Neutrophil (primary cell): Measurements from ENCODE around the gene BCAS4.

Experiments
- H3K27ac ChIP-seq: fragments of 200-600 bp; sonication (generic); 2 replicates; pipeline ENCODE4 v1.5.1; 2016; ENCODE audit warnings: mild to moderate bottlenecking, moderate library complexity
- H3K27me3 ChIP-seq: fragments of 200-600 bp; sonication (generic); 2 replicates; pipeline ENCODE4 v1.6.0; 2016; ENCODE audit warnings: mild to moderate bottlenecking
- H3K36me3 ChIP-seq: fragments of 200-600 bp; sonication (generic); 2 replicates; pipeline ENCODE4 v1.5.1; 2017
- H3K4me1 ChIP-seq, 2 experiments: fragments of 200-600 bp in 1 of 2; sonication (generic) in 1 of 2; 1 replicate in 1 of 2; 2 replicates in 1 of 2; pipeline versions ENCODE4 v1.5.1 to v1.6.1; 2013 to 2016; ENCODE audit warnings: low read depth in 1 of 2, low read length in 1 of 2, mild to moderate bottlenecking in 1 of 2, moderate library complexity in 1 of 2; ENCODE audit not compliant: control insufficient read depth in 1 of 2, insufficient read depth in 1 of 2
- H3K4me3 ChIP-seq, 2 experiments: fragments of 200-600 bp in 1 of 2; sonication (generic) in 1 of 2; 1 replicate in 1 of 2; 2 replicates in 1 of 2; pipeline ENCODE4 v1.5.1; 2013 to 2016; ENCODE audit warnings: low read depth in 1 of 2, low read length in 1 of 2, mild to moderate bottlenecking in 1 of 2, moderate library complexity in 1 of 2
- H3K9me3 ChIP-seq: fragments of 200-600 bp; sonication (generic); 2 replicates; pipeline ENCODE4 v1.5.1; 2016
- CTCF ChIP-seq: fragments of 200-600 bp; sonication (generic); IDR thresholded peaks from 2 replicates; pipeline ENCODE4 v1.5.1; 2016; ENCODE audit warnings: antibody characterized with exemption

Gene BCAS4

GRCh38 chr20:50857348-50857747, 62.5 kb downstream of the BCAS4 start:
- Histone ChIP-seq H3K4me3 (no peak overlapping the region), H3K27me3 (no peaks in the 10 kb centered on the region), H3K27ac (no peak overlapping the region), H3K4me1 (no peaks in the 10 kb centered on the region), H3K36me3 (no peaks in the 10 kb centered on the region), H3K9me3 (no peaks in the 10 kb centered on the region)
- TF ChIP-seq CTCF: no peak

DNA sequence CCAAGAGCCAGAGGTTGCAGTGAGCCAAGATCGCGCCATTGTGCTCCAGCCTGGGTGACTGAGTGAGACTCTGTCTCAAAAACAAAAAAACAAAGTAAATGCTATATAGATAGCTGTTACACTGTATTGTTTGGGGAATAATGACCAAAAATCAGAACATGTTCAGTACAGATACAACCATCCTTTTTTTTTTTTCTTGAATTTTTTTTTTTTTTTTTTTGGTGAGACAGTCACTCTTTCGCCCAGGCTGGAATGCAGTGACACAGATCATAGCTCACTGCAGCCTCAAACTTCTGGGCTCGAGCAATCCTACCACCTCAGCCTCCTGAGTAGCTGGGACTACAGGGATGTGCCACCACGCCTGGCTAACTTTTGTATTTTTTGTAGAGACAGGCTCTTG, 63.7 kb downstream of the BCAS4 start:
- Histone ChIP-seq H3K36me3 (no peaks in the 10 kb centered on the region), H3K27me3 (no peaks in the 10 kb centered on the region), H3K4me1 (no peaks in the 10 kb centered on the region), H3K9me3 (no peaks in the 10 kb centered on the region), H3K4me3 (no peak overlapping the region), H3K27ac (no peak overlapping the region)
- TF ChIP-seq CTCF: no peak

DNA sequence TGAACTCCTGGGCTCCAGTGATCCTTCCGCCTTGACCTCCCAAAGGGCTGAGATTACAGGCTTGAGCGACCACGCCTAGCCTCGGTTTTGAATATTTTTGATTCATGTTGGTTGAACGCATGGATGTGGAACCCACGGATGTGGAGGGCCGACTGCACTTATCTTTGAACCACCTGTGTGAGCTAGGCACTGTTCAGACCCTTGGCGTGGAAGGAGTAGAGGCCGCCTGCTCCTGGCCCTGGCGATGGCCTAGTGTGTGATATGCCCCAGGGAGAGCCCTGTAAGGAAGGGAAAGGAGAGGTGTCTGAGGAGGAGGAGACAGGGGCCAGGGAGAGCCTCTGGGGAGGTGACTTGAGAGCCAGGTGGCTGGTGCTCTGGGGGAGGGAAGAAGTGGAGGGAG, 64.3 kb downstream of the BCAS4 start:
- H3K4me3 ChIP-seq: no peak overlapping the region
- no peaks in the 10 kb centered on the region for H3K4me1 ChIP-seq
- H3K27me3 ChIP-seq: no peaks in the 10 kb centered on the region
- H3K9me3 ChIP-seq: no peaks in the 10 kb centered on the region
- no peak for TF ChIP-seq CTCF
- H3K27ac ChIP-seq: no peak overlapping the region
- H3K36me3 ChIP-seq: no peaks in the 10 kb centered on the region

- H3K36me3 ChIP-seq: no peaks in the 10 kb centered on the region
- no peak overlapping the region for H3K27ac ChIP-seq
- H3K9me3 ChIP-seq: no peaks in the 10 kb centered on the region
- H3K4me1 ChIP-seq: no peaks in the 10 kb centered on the region
- no peaks in the 10 kb centered on the region for H3K27me3 ChIP-seq
- TF ChIP-seq CTCF: no peak
- H3K4me3 ChIP-seq: no peak overlapping the region
Measured at GRCh38 chr20:50861012-50861411, 66.2 kb downstream of the BCAS4 start.

GRCh38 chr20:50862546-50862945, 67.7 kb downstream of the BCAS4 start:
- no peaks in the 10 kb centered on the region for H3K36me3 ChIP-seq
- H3K27ac ChIP-seq: no peak overlapping the region
- H3K9me3 ChIP-seq: no peaks in the 10 kb centered on the region
- no peaks in the 10 kb centered on the region for H3K4me1 ChIP-seq
- TF ChIP-seq CTCF: no peak
- H3K27me3 ChIP-seq: no peaks in the 10 kb centered on the region
- no peak overlapping the region for H3K4me3 ChIP-seq

- H3K9me3 ChIP-seq: no peaks in the 10 kb centered on the region
- H3K4me1 ChIP-seq: no peaks in the 10 kb centered on the region
- no peak overlapping the region for H3K27ac ChIP-seq
- H3K4me3 ChIP-seq: no peak overlapping the region
- no peaks in the 10 kb centered on the region for H3K27me3 ChIP-seq
- TF ChIP-seq CTCF: no peak
- no peaks in the 10 kb centered on the region for H3K36me3 ChIP-seq
Measured at GRCh38 chr20:50865114-50865513, 70.3 kb downstream of the BCAS4 start.
